ENCODE measurements around the gene C1orf159. TPM values are rescaled to one million over a fixed set of nuclear protein-coding genes. Genes with fewer than 3 reads are reported as not detected.
A peak's percentile ranks its signal among the peaks of the same experiment; 100 is the strongest.

C1orf159 gene
- total and polyA plus RNA-seq, 12 donors, result 0.55 to 54.3 (median 11.3) TPM

DNA sequence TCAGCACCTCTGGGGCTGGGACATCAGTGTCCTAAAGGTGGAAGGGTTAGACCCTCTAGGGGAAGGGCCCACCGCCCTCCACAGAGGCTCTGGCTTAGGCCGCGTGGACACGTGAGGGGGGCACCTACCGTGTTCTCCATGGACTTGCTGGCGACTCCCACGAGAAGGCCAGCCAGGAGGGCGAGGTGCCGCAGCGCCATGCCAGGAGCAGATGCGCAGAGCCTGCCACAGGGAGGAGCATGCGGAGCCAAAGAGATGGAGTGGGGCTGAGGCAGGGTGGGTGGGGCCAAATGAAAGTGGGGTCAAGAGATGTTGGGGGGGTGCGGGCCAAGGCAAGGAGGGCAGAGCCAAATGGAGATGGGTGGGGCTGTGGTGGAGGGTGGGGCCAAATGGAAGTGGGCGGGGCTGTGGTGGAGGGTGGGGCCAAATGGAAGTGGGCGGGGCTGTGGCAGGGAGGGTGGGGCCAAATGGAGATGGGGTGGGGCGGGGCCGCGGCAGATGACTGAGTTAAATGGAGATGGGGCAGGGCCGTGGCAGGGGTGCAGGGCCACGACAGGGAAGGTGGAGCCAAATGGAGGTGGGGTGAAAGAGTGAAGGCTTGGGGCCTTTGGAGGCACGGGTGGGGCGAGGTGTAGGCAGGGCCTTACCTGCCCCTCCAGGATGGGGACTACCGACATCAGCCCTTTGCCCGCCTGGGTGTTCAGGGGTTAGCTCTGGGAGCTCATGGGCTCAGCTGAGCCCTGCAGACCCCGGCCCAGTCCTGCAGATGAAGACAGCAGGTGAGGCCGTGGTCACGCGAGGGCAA is 24.3 kb downstream of the C1orf159 start:
- Histone ChIP-seq H3K4me1 (replicated peaks in 1 of 2) (no peaks in the 10 kb centered on the region), H3K36me3 (replicated peaks in 1 of 2) (no peaks in the 10 kb centered on the region), H3K4me3 (no peak overlapping the region), H3K27ac (no peak overlapping the region), H3K27me3 (no peaks in the 10 kb centered on the region), H3K9me3 (replicated peaks in 1 of 3) (no peaks in the 10 kb centered on the region)
- peak in 1 of 7 donors; percentile 6 for DNase-seq
- no peak for TF ChIP-seq POLR2A (IDR thresholded peaks at IDR 0.05)
- TF ChIP-seq, protein P1, sequence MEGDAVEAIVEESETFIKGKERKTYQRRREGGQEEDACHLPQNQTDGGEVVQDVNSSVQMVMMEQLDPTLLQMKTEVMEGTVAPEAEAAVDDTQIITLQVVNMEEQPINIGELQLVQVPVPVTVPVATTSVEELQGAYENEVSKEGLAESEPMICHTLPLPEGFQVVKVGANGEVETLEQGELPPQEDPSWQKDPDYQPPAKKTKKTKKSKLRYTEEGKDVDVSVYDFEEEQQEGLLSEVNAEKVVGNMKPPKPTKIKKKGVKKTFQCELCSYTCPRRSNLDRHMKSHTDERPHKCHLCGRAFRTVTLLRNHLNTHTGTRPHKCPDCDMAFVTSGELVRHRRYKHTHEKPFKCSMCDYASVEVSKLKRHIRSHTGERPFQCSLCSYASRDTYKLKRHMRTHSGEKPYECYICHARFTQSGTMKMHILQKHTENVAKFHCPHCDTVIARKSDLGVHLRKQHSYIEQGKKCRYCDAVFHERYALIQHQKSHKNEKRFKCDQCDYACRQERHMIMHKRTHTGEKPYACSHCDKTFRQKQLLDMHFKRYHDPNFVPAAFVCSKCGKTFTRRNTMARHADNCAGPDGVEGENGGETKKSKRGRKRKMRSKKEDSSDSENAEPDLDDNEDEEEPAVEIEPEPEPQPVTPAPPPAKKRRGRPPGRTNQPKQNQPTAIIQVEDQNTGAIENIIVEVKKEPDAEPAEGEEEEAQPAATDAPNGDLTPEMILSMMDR (IDR thresholded peaks at IDR 0.05), result no peak
- intact Hi-C loops (cut with DNase I), result no loop called here
- WGBS, 4 donors, result 89 to 97% (median 95%) methylated on average over 18 to 28 of the region's 28 CpGs

DNA sequence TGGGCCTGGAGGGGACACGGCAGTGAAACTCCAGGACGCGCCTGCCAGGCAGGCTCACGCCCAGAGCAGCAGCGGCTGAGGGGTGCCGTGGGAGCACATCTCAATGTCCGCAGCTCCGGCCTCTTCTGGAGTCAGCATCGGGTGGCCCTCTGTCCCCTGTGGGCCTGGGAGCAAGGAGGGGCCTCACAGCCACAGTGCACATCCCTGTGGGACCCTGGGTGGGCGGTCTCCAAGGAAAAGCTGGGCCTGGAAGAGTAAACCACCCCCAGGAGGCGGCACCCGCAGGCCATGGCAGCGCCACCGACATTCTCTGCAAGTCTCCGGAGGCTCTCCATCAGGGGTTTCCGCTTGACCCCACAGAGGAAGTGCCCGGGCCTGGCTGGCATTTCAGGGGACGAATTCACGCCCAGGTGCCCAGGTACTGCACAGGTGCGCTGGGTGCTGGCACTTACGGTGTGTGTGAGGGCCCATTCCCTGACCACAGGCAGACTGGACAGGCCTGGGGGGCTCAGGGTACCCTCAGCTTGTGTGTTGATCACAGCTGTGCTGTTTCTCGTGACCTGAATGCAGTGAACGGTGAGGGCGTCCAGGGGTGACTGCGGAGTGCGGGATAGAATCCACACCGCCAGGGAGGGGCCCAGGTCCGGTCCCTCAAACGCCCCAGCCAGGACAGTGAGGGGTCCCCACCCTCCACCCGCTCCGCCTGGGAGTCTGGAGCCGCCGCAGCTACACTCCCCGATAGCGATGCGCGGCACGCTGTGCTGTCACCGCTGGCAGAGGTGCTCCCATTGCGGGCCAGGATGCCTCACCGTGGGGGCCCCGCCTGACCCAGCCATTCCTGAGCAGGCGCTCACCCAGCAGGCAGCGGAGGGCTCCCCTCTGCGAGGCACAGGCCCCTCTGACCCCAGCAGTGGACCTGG is 25.2 kb downstream of the C1orf159 start:
- TF ChIP-seq, protein P1 (IDR thresholded peaks at IDR 0.05), result no peak
- no peak for TF ChIP-seq POLR2A (IDR thresholded peaks at IDR 0.05)
- 94 to 98% (median 96%) methylated on average over 21 to 45 of the region's 45 CpGs for WGBS, 4 donors
- Histone ChIP-seq H3K36me3 (replicated peaks in 1 of 2) (no peaks in the 10 kb centered on the region), H3K4me3 (no peak overlapping the region), H3K27me3 (no peaks in the 10 kb centered on the region), H3K27ac (no peak overlapping the region), H3K4me1 (replicated peaks in 1 of 2) (no peaks in the 10 kb centered on the region), H3K9me3 (replicated peaks in 1 of 3) (no peaks in the 10 kb centered on the region)
- intact Hi-C loops (cut with DNase I), result no loop called here
- peak in 2 of 7 donors; percentile 13 to 14 for DNase-seq

DNA sequence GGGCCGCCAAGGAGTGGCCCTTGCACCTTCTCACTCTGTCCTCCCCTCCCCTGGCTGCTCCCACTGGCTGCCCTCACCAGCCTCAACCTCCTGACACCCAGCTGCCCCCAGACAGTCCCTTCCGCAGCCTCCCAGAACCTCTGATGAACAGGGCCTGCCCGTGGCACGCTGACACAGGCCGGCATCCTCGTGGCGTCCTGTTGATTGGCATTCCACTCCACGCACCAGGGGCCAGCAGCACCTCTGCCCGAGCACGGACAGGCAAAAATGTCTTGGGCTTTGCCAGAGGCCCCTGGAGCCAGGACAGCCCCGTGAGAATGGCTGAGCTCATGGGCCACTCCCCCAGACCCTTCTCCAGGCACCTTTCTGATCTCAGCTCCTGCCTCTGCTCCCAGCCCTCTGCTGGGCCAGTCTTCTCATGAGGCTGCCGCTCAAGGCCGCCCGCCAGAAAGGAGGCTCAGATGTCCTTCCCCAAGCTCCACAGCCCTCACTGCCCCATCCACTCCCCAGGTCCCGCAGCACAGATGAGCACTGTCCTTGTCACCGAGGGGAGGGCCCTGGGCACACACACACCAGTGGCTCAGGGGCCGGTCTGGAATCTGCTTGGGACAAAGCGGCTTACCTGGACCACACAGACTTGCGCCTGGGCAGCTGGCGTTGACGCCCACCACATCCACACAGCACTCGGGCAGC is 26.0 kb downstream of the C1orf159 start:
- whole genome bisulfite sequencing, 4 donors, result 69 to 100% (median 74%) methylated on average over 6 to 22 of the region's 22 CpGs
- DNase-seq, result peak in 3 of 7 donors; percentile 9 to 12 (median 10)
- Histone ChIP-seq H3K9me3 (replicated peaks in 1 of 3) (no peaks in the 10 kb centered on the region), H3K36me3 (replicated peaks in 1 of 2) (no peaks in the 10 kb centered on the region), H3K27me3 (no peaks in the 10 kb centered on the region), H3K27ac (no peak overlapping the region), H3K4me3 (no peak overlapping the region), H3K4me1 (replicated peaks in 1 of 2) (no peaks in the 10 kb centered on the region)
- intact Hi-C loops (cut with DNase I), result no loop called here
- TF ChIP-seq POLR2A (IDR thresholded peaks at IDR 0.05), result no peak
- TF ChIP-seq, protein P1 (IDR thresholded peaks at IDR 0.05), result no peak
